Gastroesophageal sphincter (tissue), 4 donors: ENCODE data around the gene ZNF317. TPM values are rescaled to one million over a fixed set of nuclear protein-coding genes. Genes with fewer than 3 reads are reported as not detected.
"Not testable (repeated sequence)": the region's sequence is repeated elsewhere in the genome, so short reads cannot be mapped to it uniquely, and the experiment has no call there.

Experiments used
- ATAC-seq: fragments of 150-250 bp; one replicate; pipeline ENCODE4 v1.9.1; 2016; ENCODE audit warnings: mild to moderate bottlenecking, moderate library complexity
- H3K27ac ChIP-seq, 4 donors: fragments of 200-600 bp; sonication (generic) in 3 of 4; 1 replicate in 3 of 4; 2 replicates in 1 of 4; pipeline ENCODE4 v1.5.1; 2016 to 2019
- H3K27me3 ChIP-seq: fragments of 200-600 bp; sonication (generic); one replicate; pipeline ENCODE4 v1.5.1; 2019
- H3K36me3 ChIP-seq, 2 donors: fragments of 200-600 bp; sonication (generic); one replicate each; pipeline ENCODE4 v1.5.1; 2019; ENCODE audit warnings: control low read depth in 1 of 2
- H3K4me1 ChIP-seq, 3 donors: fragments of 200-600 bp; sonication (generic); 1 replicate in 2 of 3; 2 replicates in 1 of 3; pipeline ENCODE4 v1.5.1; 2016 to 2019; ENCODE audit warnings: control low read depth in 2 of 3
- H3K4me3 ChIP-seq, 2 donors: fragments of 200-600 bp; sonication (generic); one replicate each; pipeline ENCODE4 v1.5.1; 2019; ENCODE audit warnings: mild to moderate bottlenecking in 1 of 2, moderate library complexity in 1 of 2
- H3K9me3 ChIP-seq, 3 donors: fragments of 200-600 bp; sonication (generic); one replicate each; pipeline ENCODE4 v1.5.1; 2017 to 2019; ENCODE audit warnings: control low read depth in 2 of 3
- EP300 ChIP-seq: sonication (generic); formaldehyde crosslinking; IDR thresholded peaks from one replicate; pipeline ENCODE4 v1.6.1; 2017; ENCODE audit warnings: antibody characterized with exemption, mild to moderate bottlenecking
- POLR2A ChIP-seq, 2 donors: fragments of 450-650 bp; IDR thresholded peaks; one replicate each; pipeline ENCODE4 v1.6.1; 2017; ENCODE audit warnings: antibody characterized with exemption in 2 of 2, mild to moderate bottlenecking in 2 of 2, moderate library complexity in 1 of 2
- POLR2AphosphoS5 ChIP-seq: sonication (generic); formaldehyde crosslinking; IDR thresholded peaks from one replicate; pipeline ENCODE4 v1.6.1; 2017; ENCODE audit warnings: antibody characterized with exemption
- WGBS, 2 donors: methylation state at CpG; one replicate each; pipeline ENCODE4 v1.1.5; 2018; ENCODE audit warnings: low coverage in 1 of 2; 5-methylcytosine and 5-hydroxymethylcytosine counted together
- total RNA-seq, 4 donors: library from RNA; depleted of rRNA; stranded (reverse); fragments of >200 nt; gene quantifications; one replicate each; pipeline ENCODE4 v1.1.0, GENCODE V29; 2016
- TF ChIP-seq, protein P1 (sequence below), 4 experiments: fragments of 200-600 bp in 2 of 4; fragments of 450-650 bp in 2 of 4; sonication (generic) in 1 of 4; IDR thresholded peaks; one replicate each; pipeline ENCODE4 v1.5.1; 2017 to 2019; ENCODE audit warnings: antibody characterized with exemption in 4 of 4, mild to moderate bottlenecking in 2 of 4, moderate library complexity in 2 of 4

The ZNF317 gene
- total RNA-seq, 4 donors from 2014 or later: 16.7 to 23.6 (median 20.1) TPM

GRCh38 chr19:9178901-9179300 is 38.7 kb downstream of the ZNF317 start, which contains the start of gene OR7D2:
TSS of gene OR7D2 (plus strand) at chr19:9178979. CDS start at chr19:9185782, 6,803 bp downstream.
- H3K27ac ChIP-seq: no peak within 1 kb of the TSS
- 53 to 100% methylated on average over 1 to 4 of the region's 4 CpGs for WGBS, 2 donors
- TF ChIP-seq, protein P1, sequence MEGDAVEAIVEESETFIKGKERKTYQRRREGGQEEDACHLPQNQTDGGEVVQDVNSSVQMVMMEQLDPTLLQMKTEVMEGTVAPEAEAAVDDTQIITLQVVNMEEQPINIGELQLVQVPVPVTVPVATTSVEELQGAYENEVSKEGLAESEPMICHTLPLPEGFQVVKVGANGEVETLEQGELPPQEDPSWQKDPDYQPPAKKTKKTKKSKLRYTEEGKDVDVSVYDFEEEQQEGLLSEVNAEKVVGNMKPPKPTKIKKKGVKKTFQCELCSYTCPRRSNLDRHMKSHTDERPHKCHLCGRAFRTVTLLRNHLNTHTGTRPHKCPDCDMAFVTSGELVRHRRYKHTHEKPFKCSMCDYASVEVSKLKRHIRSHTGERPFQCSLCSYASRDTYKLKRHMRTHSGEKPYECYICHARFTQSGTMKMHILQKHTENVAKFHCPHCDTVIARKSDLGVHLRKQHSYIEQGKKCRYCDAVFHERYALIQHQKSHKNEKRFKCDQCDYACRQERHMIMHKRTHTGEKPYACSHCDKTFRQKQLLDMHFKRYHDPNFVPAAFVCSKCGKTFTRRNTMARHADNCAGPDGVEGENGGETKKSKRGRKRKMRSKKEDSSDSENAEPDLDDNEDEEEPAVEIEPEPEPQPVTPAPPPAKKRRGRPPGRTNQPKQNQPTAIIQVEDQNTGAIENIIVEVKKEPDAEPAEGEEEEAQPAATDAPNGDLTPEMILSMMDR (IDR thresholded peaks at IDR 0.05): no peak
- TF ChIP-seq POLR2A (IDR thresholded peaks at IDR 0.05) (no peak), POLR2AphosphoS5 (no peak), EP300 (no peak)
- H3K27me3 ChIP-seq: no peaks in the 10 kb centered on the region
- no peaks in the 10 kb centered on the region for H3K9me3 ChIP-seq
- H3K4me3 ChIP-seq: no peak within 1 kb of the TSS
- no peaks in the 10 kb centered on the region for H3K4me1 ChIP-seq
- no peaks in the 10 kb centered on the region for H3K36me3 ChIP-seq
- no peak for ATAC-seq

- 88% methylated on average over 3 to 13 of the region's 17 CpGs for WGBS, 2 donors
- TF ChIP-seq POLR2AphosphoS5 (no peak), EP300 (no peak), POLR2A (IDR thresholded peaks at IDR 0.05) (no peak)
- TF ChIP-seq, protein P1 (IDR thresholded peaks at IDR 0.05): no peak
These were observed 42.8 kb downstream of the ZNF317 start for GRCh38 chr19:9183000-9183399.

GRCh38 chr19:9187191-9187590 is 47.0 kb downstream of the ZNF317 start:
- Histone ChIP-seq H3K36me3 (no peaks in the 10 kb centered on the region), H3K27me3 (peaks cover 18% of the 10 kb centered on the region), H3K4me1 (no peaks in the 10 kb centered on the region), H3K9me3 (no peaks in the 10 kb centered on the region), H3K4me3 (no peak overlapping the region), H3K27ac (no peak overlapping the region)
- ATAC-seq: no peak
- no peak for TF ChIP-seq POLR2A (IDR thresholded peaks at IDR 0.05)
- TF ChIP-seq, protein P1 (IDR thresholded peaks at IDR 0.05): no peak
- TF ChIP-seq EP300: no peak
- TF ChIP-seq POLR2AphosphoS5: no peak
- WGBS, 2 donors: 79 to 85% methylated on average over 3 to 6 of the region's 6 CpGs

More at GRCh38 chr19:9183000-9183399, 42.8 kb downstream of the ZNF317 start:
- Histone ChIP-seq H3K4me3 (no peak overlapping the region), H3K4me1 (no peaks in the 10 kb centered on the region), H3K27me3 (no peaks in the 10 kb centered on the region), H3K27ac (no peak overlapping the region), H3K9me3 (no peaks in the 10 kb centered on the region), H3K36me3 (no peaks in the 10 kb centered on the region)
- no peak for ATAC-seq

GRCh38 chr19:9189535-9189934 is 49.3 kb downstream of the ZNF317 start:
- 67 to 83% methylated on average over 1 to 5 of the region's 7 CpGs for WGBS, 2 donors
- ATAC-seq: no peak
- H3K9me3 ChIP-seq: no peaks in the 10 kb centered on the region
- H3K27me3 ChIP-seq: peaks cover 25% of the 10 kb centered on the region
- no peaks in the 10 kb centered on the region for H3K4me1 ChIP-seq
- no peak for TF ChIP-seq POLR2A (IDR thresholded peaks at IDR 0.05)
- no peak for TF ChIP-seq EP300
- TF ChIP-seq POLR2AphosphoS5: no peak
- TF ChIP-seq, protein P1 (IDR thresholded peaks at IDR 0.05): no peak
- no peak overlapping the region for H3K4me3 ChIP-seq
- no peaks in the 10 kb centered on the region for H3K36me3 ChIP-seq
- no peak overlapping the region for H3K27ac ChIP-seq

DNA sequence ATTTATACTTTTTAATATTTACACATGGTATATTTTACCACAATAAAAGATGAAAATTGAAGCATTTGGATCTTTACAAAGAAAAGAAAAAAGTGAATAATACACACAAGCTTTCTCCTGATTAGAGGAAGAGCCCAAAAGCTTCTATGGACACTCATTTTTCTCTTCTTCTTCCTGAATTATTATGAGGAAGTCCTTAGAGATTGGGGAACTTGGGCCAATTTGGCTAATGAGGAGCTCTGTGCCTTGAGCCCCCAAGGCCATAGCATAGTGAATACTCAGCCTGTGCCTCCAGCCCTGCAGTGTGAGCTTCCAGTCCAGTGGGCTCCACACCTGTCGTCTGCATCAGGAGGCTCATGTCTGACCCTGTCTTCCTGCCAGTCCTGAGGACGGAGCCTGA is 57.8 kb downstream of the ZNF317 start:
- H3K27me3 ChIP-seq: peaks cover 48% of the 10 kb centered on the region
- H3K27ac ChIP-seq, ATAC-seq, H3K4me3 ChIP-seq, H3K4me1 ChIP-seq, H3K36me3 ChIP-seq, H3K9me3 ChIP-seq: not testable (repeated sequence)
- 100% methylated on average over 1 of the region's 2 CpGs; no CpG with 5 or more reads in 1 of the 2 donors for WGBS, 2 donors
